HPDE6-E6E7 (cell line): ENCODE results near the gene IGSF11.
"Not testable (repeated sequence)": the region's sequence is repeated elsewhere in the genome, so short reads cannot be mapped to it uniquely, and the experiment has no call there.

Experiments
- DNase-seq: peaks from one replicate; pipeline ENCODE4 v3.0.0; 2011; ENCODE audit warnings: missing footprints; ENCODE audit errors: extremely low spot score

Gene IGSF11

DNA sequence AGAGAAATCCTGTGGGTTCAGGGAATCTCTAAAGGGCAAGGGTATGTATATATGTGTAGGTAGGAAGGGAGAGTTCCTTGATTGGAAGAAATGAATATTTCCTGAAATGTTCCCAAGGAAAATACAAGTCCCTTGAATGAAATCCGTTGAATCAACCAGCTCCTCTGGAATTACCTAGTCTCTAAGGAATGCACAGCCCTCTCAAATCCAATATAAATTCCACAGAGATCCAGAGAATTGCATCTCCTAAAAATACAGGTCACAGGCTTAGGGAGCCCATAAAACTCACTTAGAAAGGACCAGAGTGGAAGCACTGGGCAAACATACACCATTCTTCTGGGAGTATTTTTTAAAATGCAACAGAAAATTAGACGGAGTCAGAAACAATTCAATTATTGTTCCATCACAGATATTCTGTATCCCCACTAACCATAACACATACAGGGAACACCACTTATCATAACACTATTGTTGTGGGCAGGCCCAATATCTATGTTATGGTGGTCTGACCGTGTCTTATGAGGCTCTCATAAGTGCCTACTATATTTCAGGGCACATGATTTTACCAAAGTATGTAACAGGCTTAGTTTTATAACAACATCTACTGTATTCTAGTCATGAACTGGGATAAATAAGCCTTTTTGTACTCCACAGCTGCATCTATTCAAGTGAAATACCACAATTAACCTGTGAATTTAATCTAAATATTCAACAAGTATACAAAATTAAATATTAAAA is 43.7 kb downstream of the IGSF11 start:
- no peak for DNase-seq

DNA sequence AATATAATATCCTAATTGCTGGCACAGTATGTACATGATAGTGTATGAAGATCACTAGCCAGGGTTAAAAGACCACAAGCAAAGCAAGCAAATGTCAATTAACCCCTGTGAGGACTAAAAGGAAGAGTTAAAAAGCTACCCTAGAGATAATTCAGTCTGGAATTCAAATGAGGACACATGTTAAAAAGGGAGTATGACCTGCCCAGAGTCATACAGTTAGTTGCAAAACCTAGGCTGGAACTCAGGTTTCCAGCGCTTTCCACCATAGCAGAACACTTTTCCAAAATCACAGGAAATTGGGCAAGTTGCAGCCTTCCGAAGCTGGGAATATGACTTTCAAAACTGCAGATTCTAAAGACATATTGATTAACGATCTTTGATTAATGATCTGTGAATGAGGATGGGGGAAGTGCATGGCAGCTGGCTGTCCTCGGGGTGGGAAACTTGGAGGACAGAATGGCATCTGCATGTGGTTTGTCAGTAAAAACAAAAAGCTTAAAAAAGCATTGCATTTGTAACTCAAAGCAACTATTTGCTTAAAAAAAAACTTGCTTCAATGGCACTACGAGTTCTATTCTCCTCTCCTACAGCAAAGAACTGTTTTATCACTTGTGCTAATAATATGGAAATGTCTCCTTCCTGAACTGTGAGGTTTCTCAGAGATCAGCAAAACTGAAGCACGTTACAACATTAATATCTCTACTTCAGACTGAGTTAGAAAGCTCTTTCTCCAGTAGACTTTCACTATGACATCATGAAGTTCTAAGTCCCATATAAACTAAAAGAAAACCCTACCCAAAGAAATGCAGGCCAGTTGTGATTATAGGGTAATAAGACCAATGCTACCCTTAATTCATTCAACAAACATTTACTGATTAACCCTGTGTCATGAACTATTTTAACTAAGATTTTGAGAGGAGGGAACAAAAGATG is 46.2 kb downstream of the IGSF11 start:
- DNase-seq, result no peak

DNA sequence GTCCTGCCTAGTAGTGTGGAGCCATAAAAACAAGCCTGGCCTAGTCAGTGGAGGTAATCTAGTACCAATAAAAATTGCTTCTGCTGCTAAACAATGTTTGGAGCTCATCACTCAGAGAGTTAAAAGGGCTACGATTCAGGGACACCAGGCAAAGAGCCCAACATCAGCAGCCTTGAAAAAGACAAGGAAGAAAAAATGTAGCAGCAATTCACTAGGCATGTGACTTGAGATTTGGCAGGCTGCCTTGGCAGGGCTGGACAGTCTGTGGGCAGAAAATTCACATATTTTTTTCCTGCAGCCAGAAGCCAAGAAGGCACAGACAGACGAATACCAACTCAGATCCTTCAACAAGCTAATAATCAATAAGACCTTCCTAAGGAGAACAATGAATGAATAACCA is 47.2 kb downstream of the IGSF11 start:
- DNase-seq, result no peak

DNA sequence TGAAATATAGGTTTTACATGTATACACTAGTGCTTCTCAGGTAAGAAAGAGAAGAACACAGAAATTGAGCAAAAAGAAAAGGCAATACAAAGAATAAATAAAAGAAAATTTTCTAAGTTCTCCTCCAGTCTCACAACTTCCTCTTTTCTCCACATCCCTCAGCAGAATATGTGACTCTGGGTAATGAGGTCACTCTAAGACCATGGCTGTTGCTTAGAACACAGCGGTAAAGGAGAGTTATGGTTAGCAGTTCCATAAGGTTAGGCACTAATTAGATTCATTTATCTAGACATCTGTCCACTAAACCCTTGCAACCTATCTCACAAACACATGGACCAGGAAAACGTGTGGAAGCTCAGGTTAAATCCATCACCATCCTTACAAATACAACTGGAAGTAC is 47.9 kb downstream of the IGSF11 start:
- DNase-seq, result no peak

DNA sequence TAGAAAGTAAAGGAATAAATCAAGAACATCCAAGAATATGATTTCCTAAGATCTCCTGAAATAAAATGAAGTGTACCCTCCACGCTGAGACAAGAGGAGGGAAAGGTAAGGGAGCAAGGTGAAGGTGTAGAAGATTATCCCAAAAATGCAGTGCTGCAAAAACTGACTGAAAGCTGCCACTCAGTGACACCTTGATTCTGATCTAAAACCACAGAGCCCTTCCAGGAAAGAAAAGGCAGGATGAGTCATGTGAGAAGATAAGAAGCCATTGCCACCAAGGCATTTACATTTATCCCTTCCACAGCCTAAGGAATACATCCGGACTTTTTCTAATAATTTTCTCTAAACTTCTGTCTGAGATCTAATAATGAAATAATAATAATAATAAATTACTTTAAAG is 49.9 kb downstream of the IGSF11 start:
- DNase-seq, result no peak

DNA sequence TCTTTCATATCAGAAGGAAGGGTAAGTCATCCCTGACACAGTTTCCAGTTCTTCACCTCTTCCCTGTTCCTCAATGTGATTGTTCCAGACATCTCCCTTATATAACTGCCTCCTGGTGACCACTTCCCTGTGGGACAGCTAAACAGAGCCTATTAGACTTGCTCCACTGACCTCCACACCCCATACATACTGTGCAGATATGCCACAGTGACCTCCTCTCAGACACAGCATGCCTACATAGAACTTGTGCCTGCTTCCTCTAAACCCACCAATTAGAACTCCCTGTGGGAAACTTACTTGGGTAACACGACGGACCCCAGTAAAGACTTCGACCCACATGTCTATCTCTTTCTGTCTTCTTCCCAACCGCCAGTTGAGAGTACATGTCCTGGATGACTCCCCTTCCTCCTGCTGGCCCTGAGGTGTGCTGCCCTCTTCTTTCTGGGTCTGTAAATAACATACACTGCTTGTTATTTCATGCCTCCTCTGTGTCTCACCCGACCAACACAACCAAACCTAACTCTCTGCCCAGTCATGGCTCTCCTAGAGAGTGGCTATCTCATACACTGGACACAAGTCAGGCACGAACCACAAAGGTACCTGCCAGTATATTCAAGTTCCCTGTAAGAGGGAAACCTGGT is 53.0 kb downstream of the IGSF11 start:
- no peak for DNase-seq

DNA sequence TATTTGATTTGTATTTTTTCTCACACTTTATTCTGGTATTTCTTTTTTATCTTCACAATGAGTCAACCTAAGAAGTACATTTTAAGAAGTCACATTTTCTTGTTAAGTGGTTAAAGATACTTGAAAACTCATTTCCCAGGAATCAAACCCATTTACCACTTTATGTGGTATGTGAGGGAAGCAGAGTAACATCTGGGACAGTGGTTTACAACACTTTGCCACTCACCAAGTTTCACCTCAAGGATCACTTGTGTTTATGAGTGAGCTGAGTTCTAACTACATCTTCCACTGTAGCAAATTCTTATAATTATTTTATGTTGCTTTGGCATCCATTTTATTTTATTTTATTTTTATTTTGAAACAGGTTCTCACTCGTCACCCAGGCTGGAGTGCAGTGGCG is 53.8 kb downstream of the IGSF11 start:
- no peak for DNase-seq

DNA sequence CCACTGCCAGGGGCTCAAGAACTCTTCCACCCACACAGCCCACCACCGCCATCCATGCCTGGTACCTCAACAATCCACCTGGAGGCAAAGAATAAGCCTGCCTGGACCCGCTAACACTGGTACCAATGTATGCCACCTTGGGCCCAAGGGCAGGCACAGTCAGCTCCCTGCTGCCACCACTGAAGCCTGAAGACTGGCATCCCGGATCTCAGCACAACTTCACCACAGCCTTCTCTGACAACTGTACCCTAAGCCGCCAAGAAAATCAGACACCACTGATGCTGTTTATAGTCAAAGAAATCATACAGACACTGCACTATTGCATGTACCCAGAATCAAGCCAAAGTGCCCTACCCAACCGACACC is 56.3 kb downstream of the IGSF11 start:
- DNase-seq, result no peak

DNA sequence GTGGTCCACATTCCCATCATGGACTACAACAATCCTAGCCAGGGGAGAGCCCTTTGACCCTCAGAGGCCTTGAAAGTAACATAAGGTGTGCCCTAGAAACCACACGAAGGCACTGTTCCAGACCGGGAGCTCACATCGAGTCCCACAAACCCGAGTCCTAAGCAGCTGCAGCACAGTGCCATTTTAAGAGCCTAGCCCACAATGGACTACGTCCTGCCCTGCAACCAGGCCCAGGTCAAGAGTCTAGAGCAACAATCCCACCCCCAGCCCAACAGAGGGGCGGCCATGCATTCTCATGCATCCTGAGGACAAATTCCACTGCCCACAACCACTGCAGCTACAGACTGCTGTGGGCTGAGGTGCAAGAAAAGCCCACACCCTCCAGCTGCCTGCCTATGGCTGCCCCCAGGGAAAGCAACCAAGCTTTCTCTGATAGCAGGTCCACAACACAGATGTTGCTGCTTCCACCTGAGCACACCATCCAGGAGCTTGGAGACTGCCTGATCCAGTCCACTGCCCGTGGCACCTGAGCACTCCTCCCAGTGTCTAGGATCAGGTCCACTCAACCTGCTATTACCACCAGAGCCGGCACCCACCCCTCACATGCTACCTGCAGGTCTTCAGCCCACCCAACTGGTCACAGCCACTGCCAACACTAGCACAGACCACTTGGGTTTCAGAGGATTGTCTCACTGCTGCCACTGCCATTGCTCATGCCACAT is 56.8 kb downstream of the IGSF11 start:
- no peak for DNase-seq

DNA sequence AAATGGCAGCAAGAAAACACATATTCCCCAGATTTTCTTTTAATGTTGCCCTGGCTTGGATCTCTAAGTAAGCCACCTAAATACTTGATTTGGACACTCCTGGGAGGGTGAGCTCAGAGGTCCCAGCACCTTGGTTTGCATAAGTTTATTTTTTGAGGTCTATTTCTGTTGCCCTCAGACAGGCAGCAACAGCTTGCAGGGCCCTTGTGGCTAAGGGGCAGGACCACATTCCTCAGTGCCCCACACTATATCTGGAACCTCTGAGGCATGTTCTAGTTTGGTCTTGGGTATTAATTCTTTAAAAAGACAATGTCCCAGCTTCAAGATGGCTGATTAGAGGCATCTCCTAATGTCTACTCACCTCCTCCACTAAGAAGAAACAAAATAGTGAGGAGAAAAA is 57.5 kb downstream of the IGSF11 start:
- DNase-seq, result no peak

DNA sequence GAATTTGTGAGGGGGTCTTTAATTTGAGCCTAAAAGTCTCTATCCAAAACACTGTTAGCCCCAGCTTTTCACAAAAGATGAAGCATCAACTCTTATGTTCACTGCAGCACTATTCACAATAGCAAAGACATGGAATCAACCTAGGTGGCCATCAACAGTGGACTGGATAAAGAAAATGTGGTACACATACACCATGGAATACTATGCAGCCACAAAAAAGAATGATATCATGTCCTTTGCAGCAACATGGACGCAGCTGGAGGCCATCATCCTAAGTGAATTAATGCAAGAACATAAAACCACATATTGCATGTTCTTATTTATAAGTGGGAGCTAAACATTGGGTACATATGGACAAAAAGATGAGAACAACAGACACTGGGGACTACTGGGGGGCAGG is 59.2 kb downstream of the IGSF11 start:
- not testable (repeated sequence) for DNase-seq

DNA sequence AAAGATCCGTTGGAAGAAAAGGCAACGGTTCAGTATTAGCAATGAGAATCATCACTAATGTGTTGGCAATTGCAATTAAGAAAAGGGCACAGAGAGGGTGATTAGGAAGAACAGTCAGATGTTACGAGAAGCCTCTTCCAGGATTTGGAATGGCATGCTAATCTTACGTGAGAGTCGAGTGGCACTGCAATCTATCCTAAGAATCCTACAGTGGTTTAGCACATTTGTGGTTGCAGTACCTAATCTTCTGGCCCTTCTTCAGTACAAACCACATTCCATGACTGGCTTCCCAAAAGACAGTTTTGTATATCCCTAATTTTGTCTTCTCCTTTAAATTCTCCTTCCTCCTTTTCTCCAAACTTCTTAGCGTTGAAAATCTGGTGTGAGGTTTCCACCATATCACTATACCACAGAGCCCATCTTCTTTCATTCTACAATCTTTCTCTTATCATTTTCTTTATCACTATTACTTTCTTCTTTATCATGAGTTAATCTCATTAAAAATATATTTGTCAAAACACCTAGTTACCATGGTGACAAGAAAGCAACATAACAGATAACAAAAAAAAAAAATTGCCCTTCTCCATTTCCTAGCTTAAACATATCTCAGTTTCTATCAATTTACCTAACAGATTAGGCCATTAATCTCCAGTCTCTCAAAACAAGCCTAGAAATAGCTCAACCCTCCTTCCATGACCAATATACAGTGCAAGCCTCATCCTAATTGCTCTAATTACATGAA is 60.1 kb downstream of the IGSF11 start:
- DNase-seq, result no peak

DNA sequence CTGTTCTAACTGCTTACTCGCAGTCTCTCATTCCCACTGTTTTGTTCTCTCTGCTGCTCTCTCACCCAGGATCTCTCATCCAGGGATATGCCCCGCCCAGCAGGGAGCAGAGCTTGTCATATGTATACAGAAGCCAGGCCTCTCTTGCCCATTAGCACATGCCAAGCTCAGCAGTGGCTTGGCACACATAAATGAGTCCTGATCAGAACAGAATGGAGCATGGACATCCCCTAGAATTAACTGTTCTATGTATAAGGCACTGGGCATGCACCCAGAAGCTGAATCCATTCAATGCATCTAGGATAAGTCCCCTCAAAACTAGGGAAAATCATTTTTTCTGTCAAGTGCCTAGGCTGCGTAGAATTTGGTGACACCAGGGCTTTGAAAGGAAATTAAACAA is 61.6 kb downstream of the IGSF11 start:
- DNase-seq, result no peak

DNA sequence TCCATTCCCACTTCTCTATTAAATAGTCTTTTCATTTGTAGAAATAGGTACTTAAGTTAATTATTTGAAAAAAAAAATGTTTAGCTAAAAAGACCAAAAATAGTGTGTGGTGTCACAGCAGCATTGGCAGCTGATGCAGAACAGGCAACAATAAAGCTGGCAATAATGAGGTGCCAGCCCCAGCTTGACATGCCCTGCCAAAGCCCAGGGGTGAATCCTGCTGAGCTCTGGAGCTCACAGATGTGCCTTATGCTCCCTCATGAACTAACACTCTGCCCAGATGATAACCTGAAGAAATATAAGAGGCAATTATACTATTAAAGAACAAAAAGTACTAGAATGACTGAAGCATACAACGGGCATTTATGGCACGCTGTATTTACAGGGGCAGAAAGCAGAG is 63.8 kb downstream of the IGSF11 start:
- DNase-seq, result no peak

DNA sequence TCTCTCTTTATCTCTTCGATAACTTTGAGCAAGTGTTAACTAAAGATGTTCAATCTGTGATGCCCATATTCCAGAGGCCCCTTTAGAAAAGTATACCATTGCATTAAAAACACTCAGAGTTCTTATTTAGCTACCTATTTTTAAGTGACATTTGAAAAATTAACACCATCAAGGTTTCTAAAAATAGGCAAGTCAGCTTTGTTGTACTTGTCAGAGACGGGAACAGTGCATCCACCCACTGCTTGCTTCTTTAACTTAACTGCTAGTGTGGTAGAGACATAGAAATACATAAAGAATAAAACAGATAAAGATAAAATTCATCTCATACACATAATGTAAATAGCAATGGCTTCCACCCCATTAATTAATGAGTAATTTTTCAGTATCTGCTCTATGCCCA is 66.0 kb downstream of the IGSF11 start:
- DNase-seq, result no peak

DNA sequence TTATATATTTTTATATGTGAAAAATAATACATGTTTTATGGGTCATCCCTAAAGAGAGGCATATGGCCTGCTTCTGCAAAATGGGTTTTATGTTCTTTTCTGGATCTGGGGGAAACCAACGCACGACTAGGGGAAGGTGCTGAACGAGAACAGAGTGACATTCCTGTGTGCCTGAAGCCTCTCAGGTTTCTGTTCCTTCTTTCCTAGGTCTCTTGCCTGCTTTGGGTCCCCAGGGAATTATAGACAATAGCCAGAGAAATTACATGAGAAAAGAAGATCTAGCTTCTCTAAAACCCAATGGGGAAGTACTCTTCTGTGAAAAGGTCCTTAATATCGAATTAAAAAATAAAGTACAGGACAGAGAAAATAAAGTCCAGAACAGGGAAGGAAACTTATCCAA is 66.5 kb downstream of the IGSF11 start:
- no peak for DNase-seq

DNA sequence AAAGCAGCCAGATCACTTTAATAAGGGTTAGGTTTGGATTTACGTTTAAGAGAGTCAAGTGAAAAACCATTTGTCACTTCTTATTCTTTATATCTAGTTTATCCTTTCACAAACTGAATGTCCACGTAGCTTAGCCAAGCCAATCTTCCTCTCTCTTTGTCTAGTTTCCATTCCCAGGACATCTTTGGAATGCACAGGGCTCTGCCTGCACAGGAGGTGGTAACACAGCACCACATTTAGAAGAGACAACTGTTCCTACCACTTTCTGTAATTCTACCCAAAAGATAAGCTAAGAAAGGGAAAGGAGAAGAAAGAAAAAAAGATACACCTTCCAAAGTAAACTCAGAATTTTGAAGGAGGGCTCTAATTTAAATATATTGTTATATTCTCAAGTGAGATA is 67.9 kb downstream of the IGSF11 start:
- DNase-seq, result no peak

DNA sequence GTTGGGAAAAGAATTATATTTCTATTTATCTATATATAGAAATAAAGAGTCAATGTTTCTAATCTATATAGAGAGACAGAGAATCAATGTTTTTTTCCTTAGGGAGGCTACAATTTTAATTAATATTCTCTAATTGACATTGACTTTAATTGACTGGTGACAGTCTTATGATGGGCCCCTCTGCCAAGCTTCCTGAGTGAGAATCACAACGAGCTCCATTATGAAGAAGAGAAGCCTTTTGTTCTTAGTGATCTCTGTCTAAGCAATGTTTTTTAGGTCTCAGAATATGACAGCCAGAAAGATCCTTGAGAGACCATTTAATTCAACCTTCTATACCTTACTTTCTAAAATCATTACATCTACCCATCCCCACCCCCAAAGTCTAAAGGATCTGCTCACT is 70.9 kb downstream of the IGSF11 start:
- no peak for DNase-seq

DNA sequence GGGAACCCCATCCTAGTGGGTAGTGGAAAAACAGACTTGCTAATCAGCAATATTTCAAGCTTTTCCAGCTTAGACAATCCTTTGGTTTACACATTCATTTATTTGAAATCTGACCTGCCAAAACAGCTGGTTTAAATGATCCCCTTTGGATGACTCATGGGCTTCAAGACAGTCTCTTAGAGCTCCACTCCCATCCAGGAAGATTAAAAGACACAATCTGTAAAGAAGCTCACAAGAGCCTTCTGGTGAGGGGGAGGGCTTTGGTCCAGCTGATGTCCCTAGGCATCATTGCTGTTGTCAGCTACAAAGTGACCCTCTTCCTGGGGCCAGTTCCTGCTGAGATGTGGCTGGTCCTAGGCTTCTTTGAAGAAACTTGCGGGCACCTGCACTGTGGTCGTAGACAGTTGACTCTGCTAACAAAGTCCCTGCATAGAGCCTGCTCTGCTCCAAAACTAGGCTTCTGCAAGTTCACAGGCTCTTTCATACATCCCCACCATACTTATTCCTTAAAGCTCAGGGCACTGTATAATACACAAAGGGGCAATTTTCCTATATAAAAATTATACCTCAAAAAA is 73.7 kb downstream of the IGSF11 start:
- no peak for DNase-seq

DNA sequence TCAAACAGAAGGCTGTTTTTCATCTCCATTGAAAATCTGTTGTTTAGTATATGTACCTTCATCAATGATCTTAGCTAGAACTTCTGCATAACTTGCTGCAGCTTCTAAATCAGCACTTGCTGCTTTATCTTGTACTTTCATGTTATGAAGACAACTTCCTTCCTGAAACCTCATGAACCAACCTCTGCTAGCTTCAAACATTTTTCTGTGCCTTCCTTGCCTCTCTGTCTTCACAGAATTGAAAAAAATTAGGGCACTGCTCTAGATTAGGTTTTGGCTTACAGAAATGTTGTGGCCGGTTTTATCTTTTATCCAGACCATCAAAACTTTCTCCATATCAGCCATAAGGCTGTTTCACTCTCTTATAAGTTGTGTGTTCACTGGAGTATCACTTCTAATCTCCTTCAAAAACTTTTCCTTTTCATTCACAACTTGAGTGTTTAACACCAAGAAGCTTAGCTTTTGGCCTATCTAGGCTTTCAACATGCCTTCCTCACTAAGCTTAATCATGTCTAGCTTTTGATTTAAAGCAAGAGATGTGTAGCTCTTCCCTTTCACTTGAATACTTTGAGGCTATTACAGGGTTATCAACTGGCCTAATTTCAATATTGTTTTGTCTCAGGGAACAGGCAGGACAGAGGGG is 78.6 kb downstream of the IGSF11 start:
- DNase-seq, result no peak

DNA sequence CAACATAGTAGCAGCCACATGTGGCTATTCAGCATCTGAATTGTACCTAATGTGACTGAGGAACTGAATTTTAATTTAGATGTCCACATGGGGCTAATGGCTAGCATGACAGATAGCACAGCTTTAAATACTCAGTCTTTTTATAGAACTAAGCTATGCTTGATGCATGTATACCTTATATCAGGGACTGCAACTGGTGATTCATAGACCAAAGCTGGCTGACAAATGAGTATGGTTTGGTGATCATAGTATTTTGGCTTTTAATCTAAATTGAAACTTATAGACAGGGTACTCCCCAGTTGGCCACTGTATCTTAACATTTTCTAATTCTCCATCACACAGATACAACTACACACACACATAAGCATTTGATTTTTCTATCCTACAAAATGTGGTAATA is 83.6 kb downstream of the IGSF11 start:
- no peak for DNase-seq
